Esophagus squamous epithelium (tissue), 5 donors: Measurements from ENCODE around the gene CCDC197. TPM values are rescaled to one million over a fixed set of nuclear protein-coding genes. Genes with fewer than 3 reads are reported as not detected.

Experiments
- DNase-seq: peaks from one replicate; lab custom pipeline; 2025; lab: John Stamatoyannopoulos, UW
- H3K27ac ChIP-seq, 4 donors: fragments of 200-600 bp; sonication (generic); one replicate each; pipeline ENCODE4 v1.5.1; 2016 to 2019; ENCODE audit warnings: mild to moderate bottlenecking in 1 of 4
- H3K27me3 ChIP-seq, 4 donors: fragments of 200-600 bp; sonication (generic); 1 replicate in 3 of 4; 2 replicates in 1 of 4; pipeline versions ENCODE4 v1.5.1 to v1.6.0; 2017 to 2021; ENCODE audit warnings: antibody characterized with exemption in 1 of 4
- H3K36me3 ChIP-seq, 3 donors: fragments of 200-600 bp; sonication (generic); one replicate each; pipeline ENCODE4 v1.5.1; 2016 to 2019
- H3K4me1 ChIP-seq, 3 donors: fragments of 200-600 bp; sonication (generic); one replicate each; pipeline ENCODE4 v1.5.1; 2017 to 2019
- H3K4me3 ChIP-seq, 4 donors: fragments of 200-600 bp; sonication (generic); 1 replicate in 3 of 4; 2 replicates in 1 of 4; pipeline ENCODE4 v1.5.1; 2016 to 2019; ENCODE audit warnings: mild to moderate bottlenecking in 2 of 4, moderate library complexity in 1 of 4
- H3K9me3 ChIP-seq, 3 donors: fragments of 200-600 bp; sonication (generic); one replicate each; pipeline ENCODE4 v1.5.1; 2016 to 2019
- CTCF ChIP-seq, 6 experiments: fragments of 450-650 bp in 4 of 6; fragments of 200-600 bp in 2 of 6; sonication (generic) in 2 of 6; IDR thresholded peaks; one replicate each; pipeline ENCODE4 v1.5.1; 2016 to 2019; ENCODE audit warnings: antibody characterized with exemption in 6 of 6, mild to moderate bottlenecking in 4 of 6, moderate library complexity in 4 of 6
- POLR2A ChIP-seq, 4 donors: fragments of 450-650 bp; IDR thresholded peaks; one replicate each; pipeline ENCODE4 v1.6.1; 2017; ENCODE audit warnings: antibody characterized with exemption in 4 of 4, mild to moderate bottlenecking in 4 of 4, moderate library complexity in 3 of 4
- WGBS, 2 donors: methylation state at CpG; one replicate each; pipeline ENCODE4 v1.1.5; 2018; 5-methylcytosine and 5-hydroxymethylcytosine counted together
- intact Hi-C: fragments of 100-400 bp; cut with DNase I; formaldehyde crosslinking; loops from one replicate; pipeline ENCODE4 v1.15.0; 2022
- total RNA-seq, 4 donors: library from RNA; depleted of rRNA; stranded (reverse); fragments of >200 nt; gene quantifications; one replicate each; pipeline ENCODE4 v1.1.0, GENCODE V29; 2016
- donor health status: DM: yes; HTN: yes; CAD: no.

Gene CCDC197
- total RNA-seq, 4 donors from 2014 or later, result not detected

GRCh38 chr14:94049625-94050023 is 52.5 kb downstream of the CCDC197 start:
- Histone ChIP-seq H3K4me1 (peaks cover 0 to 12% (median 0%) of the 10 kb centered on the region in 3 donors), H3K9me3 (no peaks in the 10 kb centered on the region), H3K27ac (no peak overlapping the region), H3K36me3 (peaks cover 16 to 100% (median 49%) of the 10 kb centered on the region in 3 donors), H3K4me3 (no peak overlapping the region), H3K27me3 (no peaks in the 10 kb centered on the region)
- no peak for DNase-seq
- TF ChIP-seq CTCF (IDR thresholded peaks at IDR 0.05), result no peak
- no peak for TF ChIP-seq POLR2A (IDR thresholded peaks at IDR 0.05)
- intact Hi-C loops, result loop anchor here (5.0 kb wide), 1 partner anchor 88 kb away; no protein-coding TSS in a partner anchor
- WGBS, 2 donors, result 88 to 100% methylated on average over 1 to 2 of the region's 2 CpGs

- 67 to 84% methylated on average over 4 to 6 of the region's 6 CpGs for WGBS, 2 donors
- Histone ChIP-seq H3K9me3 (no peaks in the 10 kb centered on the region), H3K27me3 (no peaks in the 10 kb centered on the region), H3K36me3 (peaks cover 16 to 100% (median 53%) of the 10 kb centered on the region in 3 donors), H3K4me1 (peaks cover 0 to 12% (median 0%) of the 10 kb centered on the region in 3 donors), H3K27ac (no peak overlapping the region), H3K4me3 (no peak overlapping the region)
- intact Hi-C loops, result loop anchor here (5.0 kb wide), 1 partner anchor 87 kb away; no protein-coding TSS in a partner anchor
- TF ChIP-seq CTCF (IDR thresholded peaks at IDR 0.05) (no peak), POLR2A (IDR thresholded peaks at IDR 0.05) (no peak)
- no peak for DNase-seq
Measured at GRCh38 chr14:94050231-94050880, 53.3 kb downstream of the CCDC197 start.

DNA sequence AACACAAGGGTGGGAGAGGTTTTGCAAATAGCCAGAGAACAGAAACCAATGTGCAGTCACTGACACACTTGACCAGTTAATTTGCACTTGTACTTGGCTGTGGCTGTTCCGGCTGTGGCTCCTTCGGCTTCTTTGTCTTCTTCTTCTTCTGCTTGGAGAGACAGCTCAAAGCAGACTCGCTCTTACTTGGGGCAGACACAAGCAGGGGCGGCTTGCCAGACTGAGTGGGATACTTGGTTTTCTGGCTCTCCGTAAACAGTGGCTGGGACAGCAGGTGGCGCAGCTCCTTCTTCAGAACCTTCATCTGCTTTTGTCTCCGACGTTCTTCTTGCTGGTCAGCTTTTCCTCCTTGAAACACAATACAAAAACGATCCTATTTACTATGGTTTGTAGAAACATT is 54.0 kb downstream of the CCDC197 start:
- Histone ChIP-seq H3K4me1 (peaks cover 0 to 12% (median 0%) of the 10 kb centered on the region in 3 donors), H3K4me3 (no peak overlapping the region), H3K36me3 (peaks cover 16 to 100% (median 53%) of the 10 kb centered on the region in 3 donors), H3K27ac (no peak overlapping the region), H3K27me3 (no peaks in the 10 kb centered on the region), H3K9me3 (no peaks in the 10 kb centered on the region)
- WGBS, 2 donors, result 40 to 46% methylated on average over 5 to 9 of the region's 9 CpGs
- DNase-seq, result no peak
- no peak for TF ChIP-seq POLR2A (IDR thresholded peaks at IDR 0.05)
- peak in 5 of 6 experiments; percentile 25 to 53 (median 48) for TF ChIP-seq CTCF (IDR thresholded peaks at IDR 0.05)
- intact Hi-C loops, result loop anchor here (5.0 kb wide), 1 partner anchor 86 kb away; no protein-coding TSS in a partner anchor

GRCh38 chr14:94051779-94052178 is 54.7 kb downstream of the CCDC197 start:
- peaks cover 16 to 100% (median 53%) of the 10 kb centered on the region in 3 donors for H3K36me3 ChIP-seq
- TF ChIP-seq CTCF (IDR thresholded peaks at IDR 0.05) (no peak), POLR2A (IDR thresholded peaks at IDR 0.05) (no peak)
- H3K27ac ChIP-seq, result no peak overlapping the region
- H3K4me3 ChIP-seq, result no peak overlapping the region
- H3K4me1 ChIP-seq, result peaks cover 0 to 12% (median 0%) of the 10 kb centered on the region in 3 donors
- H3K27me3 ChIP-seq, result no peaks in the 10 kb centered on the region
- DNase-seq, result no peak
- intact Hi-C loops, result loop anchor here (5.0 kb wide), 1 partner anchor 86 kb away; no protein-coding TSS in a partner anchor
- no peaks in the 10 kb centered on the region for H3K9me3 ChIP-seq
- WGBS, 2 donors, result 78 to 83% methylated on average over 2 of the region's 3 CpGs

DNA sequence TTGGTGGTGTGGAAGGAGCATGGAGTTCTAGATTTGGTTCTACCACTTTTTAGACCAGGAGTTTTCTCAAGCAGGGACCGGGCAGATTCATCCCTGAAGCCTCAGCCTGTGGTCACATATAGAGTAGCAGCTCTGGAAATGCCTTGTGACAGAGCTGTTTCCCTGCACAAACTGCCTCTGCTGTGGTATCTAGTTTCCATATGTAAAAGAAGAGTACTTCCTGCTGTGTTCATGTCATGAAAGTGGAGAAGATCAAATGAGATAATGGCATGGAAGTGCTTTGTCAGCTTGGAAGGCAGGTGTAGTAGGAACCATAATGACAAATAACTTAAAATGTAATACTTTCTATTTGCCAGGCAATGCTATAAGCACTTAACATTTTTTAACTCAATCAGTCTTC is 55.1 kb downstream of the CCDC197 start:
- no peak for DNase-seq
- intact Hi-C loops, result loop anchor here (5.0 kb wide), 1 partner anchor 85 kb away; no protein-coding TSS in a partner anchor
- peaks cover 0 to 12% (median 0%) of the 10 kb centered on the region in 3 donors for H3K4me1 ChIP-seq
- H3K27ac ChIP-seq, result no peak overlapping the region
- no peak overlapping the region for H3K4me3 ChIP-seq
- 40% methylated on average over 1 of the region's 1 CpG; no CpG with 5 or more reads in 1 of the 2 donors for WGBS, 2 donors
- TF ChIP-seq CTCF (IDR thresholded peaks at IDR 0.05) (no peak), POLR2A (IDR thresholded peaks at IDR 0.05) (no peak)
- peaks cover 16 to 100% (median 53%) of the 10 kb centered on the region in 3 donors for H3K36me3 ChIP-seq
- no peaks in the 10 kb centered on the region for H3K27me3 ChIP-seq
- no peaks in the 10 kb centered on the region for H3K9me3 ChIP-seq
